HG03108 (cell line): Measurements from ENCODE around the gene WWOX.

Source experiments
- ATAC-seq: cut with Tn5 transposase; IDR thresholded peaks from one replicate; pipeline ENCODE4 v1.9.1; 2021; ENCODE audit warnings: moderate library complexity; ENCODE audit not compliant: unreplicated experiment

Gene WWOX

GRCh38 chr16:78258375-78259065 lies 159.1 kb downstream of the WWOX start:
- ATAC-seq, result no peak

- no peak for ATAC-seq
These were observed 160.4 kb downstream of the WWOX start for GRCh38 chr16:78259873-78260272.

DNA sequence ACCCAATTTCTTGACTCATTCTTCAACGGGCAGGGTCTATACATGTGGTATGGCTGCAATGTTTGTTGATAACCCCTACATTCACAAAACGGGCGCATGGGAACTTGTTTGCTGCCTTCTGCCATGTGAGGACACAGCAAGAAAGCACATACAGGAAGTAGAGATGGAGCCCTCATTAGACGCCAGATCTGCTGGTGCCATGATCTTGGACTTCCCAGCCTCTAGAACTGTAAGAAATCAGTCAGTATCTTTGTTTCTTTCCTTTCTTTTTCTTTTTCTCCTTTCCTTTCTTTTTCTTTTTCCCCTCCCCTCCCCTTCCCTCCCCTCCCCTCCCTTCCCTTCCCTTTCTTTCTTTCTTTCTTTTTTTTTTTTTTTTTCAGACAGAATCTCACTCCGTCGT lies 165.2 kb downstream of the WWOX start:
- ATAC-seq, result no peak

GRCh38 chr16:78269256-78269655 lies 169.8 kb downstream of the WWOX start:
- ATAC-seq, result no peak

DNA sequence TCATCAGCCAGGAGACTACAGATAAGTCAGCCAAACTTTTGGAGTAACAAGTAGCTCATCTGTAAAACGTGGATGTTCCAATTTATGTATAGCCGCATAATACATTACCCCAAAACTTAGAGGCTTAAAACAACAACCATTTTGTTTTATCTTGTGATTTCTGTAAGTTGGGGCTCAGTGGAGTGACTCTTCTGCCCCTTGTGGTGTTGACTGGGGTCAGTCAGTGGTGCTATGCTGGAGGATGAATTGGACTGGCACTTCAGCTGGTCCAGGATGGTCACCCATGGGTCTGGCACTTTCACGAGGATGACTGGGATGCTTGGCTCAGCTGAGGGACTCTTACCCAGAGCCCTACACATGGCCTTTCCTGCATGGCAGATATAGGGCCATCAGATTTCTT lies 172.5 kb downstream of the WWOX start:
- no peak for ATAC-seq

DNA sequence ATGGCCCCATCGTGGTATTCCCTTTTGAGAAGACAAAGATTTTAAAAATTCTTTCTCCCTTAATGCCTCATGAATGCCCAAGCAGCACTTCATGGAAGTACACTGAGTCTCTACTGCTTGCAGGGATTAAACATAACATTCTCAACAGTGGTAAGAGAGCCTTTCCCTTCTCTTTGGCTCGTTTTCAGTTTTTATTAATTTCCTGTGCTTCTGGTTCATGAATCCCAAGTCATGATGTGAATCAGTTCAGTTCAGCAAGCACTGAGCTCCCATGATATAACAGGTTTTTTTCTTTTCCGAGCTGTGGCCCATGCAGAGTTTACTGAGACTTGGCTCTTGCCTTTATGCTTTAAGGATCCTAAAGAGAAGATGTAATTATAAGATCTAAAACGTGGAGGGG lies 175.3 kb downstream of the WWOX start:
- no peak for ATAC-seq

DNA sequence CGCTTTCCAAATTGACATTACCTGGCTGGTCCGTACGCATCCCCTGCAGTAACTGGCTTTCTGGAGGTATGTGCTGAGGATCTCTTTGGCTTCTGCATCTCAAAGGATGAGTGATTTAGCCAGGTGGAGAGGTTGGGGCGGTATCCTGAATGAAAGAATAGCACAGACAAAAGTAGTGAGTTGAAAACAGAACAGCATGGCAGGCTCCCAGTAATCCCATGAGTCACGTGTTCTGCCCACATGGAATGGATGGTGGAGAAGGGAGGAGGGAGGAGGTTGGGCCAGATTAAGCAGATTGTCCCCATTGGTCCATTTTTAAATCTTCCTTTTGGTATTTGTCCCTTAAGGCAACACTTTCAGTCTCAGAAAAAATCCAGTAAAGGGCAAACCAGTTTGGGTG lies 176.0 kb downstream of the WWOX start:
- no peak for ATAC-seq

GRCh38 chr16:78277321-78278055 lies 178.0 kb downstream of the WWOX start:
- no peak for ATAC-seq

- ATAC-seq, result no peak
These were observed 178.6 kb downstream of the WWOX start for GRCh38 chr16:78278056-78278450.

- no peak for ATAC-seq
These were observed 181.7 kb downstream of the WWOX start for GRCh38 chr16:78281115-78281514.

- no peak for ATAC-seq
These were observed 184.2 kb downstream of the WWOX start for GRCh38 chr16:78283548-78284251.

DNA sequence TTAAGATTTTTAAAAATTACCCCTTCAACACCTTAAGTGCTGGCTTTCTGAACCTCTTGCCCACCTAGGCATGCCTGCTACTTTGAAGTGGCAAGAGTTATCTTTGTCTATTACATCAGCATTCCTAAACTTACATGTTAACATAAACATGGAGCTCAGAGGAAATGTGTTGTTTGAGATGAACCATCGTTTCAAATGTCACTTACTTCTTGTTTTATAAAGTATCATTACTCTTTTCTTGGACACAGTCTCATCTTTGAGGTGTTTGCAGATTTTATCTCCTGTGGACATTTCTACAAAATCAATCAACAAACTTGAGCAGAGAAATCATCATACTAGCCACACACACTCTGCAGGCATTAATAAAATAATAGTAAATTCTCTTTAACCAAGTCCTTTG lies 184.9 kb downstream of the WWOX start:
- ATAC-seq, result no peak

DNA sequence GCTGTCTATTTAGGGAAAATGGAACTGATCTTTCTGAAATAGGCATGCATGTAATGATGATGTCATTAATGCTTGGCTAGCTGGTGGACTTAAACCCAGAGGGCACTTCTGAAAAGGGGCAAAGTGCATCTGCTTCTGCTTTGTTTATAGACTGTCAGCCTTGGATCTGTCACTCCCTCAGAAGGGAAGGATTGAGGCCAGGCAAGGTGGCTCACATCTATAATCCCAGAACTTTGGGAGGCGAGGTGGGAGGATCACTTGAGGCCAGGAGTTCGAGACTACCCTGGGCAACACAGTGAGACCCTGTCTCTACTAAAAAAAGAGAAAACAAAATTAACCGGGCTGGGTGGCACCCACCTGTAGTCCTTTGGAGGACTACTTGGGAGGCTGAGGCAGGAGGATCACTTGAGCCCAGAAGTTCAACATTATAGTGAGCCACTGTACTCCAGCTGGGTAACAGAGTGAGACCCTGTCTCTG lies 185.5 kb downstream of the WWOX start:
- ATAC-seq, result no peak

DNA sequence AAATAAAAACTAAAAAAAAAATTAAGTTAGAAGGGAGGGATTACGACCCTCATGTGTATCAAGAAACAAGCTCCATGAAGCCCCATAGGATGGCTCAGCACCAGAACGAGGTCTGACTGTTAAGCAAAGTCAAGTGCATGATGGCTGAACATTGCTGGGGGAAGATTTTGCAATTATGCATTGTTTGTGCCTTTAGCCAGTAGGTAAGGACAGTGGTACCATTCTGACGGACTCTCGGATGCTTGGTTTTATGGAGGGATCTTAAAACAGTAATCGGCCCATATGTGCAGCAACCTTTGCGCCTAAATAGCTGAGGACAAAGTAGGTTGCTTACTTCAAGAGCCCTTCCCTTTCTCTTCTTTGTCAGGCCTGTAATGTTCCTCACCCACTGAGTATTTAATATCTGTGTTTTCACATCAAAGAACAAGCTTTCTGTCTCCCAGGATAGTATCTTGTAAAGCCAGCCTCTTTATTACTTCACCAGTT lies 186.0 kb downstream of the WWOX start:
- no peak for ATAC-seq

- no peak for ATAC-seq
These were observed 186.6 kb downstream of the WWOX start for GRCh38 chr16:78286065-78286464.

DNA sequence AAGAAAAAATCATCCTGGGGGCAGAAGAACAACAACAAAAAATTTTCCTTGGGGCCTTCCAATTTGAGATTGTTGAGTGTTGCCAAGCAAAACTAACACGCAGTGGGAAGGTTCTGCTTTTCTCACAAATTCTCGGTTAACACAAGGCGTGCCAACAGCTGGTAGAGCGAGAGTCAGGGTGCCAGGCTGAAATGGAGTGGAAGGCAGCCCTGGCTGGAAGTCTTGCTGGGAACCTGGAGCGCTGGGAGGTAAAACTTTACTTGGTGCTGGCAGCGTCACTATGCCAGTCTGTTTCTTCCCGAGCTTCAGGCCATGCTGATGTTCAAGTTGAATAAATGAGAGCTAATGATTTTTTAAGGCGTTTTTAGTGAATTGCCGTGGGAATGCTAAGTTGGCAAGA lies 189.4 kb downstream of the WWOX start:
- ATAC-seq, result no peak

DNA sequence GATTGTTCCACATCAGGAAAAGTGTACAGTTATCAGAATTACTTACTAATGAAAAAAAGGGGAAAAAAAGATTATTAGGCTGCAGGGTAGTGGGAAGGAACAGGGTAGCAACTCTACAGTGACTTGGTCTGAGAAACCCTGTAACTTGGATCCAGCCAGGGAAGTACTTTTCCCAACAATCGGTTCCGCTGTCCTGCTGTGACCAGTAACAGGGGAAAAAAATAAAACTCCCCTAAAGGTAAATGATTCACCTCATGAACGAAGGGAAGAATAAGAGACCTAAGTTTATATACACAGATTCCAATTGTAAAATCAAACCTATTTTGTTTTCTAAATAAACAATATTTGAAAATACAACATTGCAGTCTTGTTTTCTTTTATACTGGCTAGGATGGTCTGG lies 189.9 kb downstream of the WWOX start:
- no peak for ATAC-seq

DNA sequence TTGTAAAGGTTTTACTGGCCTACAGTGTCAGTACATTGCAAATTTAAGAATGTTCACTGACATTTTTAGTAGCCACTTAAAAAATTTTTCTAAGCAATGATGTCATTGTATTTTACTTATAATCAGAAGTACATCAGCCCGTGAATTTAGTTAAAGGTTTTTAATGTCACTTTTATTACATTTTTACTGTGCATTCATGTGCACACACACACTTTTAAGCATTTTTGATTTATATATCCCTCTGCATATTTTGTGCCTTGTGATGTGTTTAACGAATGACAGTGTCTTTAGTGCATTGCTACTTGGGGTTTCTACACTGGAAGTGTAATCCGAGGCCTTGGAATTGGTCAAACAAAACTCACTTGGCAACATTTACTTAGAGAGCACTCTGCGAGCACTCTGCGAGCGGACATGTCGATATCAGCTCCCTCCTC lies 190.4 kb downstream of the WWOX start:
- no peak for ATAC-seq

GRCh38 chr16:78290395-78290794 lies 190.9 kb downstream of the WWOX start:
- ATAC-seq, result no peak

- ATAC-seq, result no peak
These were observed 191.6 kb downstream of the WWOX start for GRCh38 chr16:78290872-78291591.

DNA sequence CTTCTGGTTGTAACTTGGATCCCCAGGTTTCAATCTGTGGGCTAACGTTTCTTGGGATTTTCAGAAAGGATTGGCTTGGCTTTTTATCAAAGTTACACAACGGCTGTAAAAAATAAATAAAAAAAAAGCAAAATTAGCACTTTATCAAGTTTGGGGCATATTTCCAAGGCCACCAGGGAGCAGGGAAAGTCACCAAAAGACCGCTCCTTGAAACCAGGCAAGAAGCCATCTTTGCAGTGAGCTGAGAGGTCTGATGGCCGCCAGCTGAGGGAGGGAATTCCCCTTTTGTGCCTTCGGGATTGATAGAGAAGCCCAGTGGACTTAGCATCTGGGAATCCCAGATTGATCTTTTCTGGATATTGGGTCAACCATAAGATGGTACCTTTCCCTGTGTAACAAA lies 192.2 kb downstream of the WWOX start:
- no peak for ATAC-seq
